Measurements from ENCODE around the gene IL26.

The IL26 gene, protein sequence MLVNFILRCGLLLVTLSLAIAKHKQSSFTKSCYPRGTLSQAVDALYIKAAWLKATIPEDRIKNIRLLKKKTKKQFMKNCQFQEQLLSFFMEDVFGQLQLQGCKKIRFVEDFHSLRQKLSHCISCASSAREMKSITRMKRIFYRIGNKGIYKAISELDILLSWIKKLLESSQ

DNA sequence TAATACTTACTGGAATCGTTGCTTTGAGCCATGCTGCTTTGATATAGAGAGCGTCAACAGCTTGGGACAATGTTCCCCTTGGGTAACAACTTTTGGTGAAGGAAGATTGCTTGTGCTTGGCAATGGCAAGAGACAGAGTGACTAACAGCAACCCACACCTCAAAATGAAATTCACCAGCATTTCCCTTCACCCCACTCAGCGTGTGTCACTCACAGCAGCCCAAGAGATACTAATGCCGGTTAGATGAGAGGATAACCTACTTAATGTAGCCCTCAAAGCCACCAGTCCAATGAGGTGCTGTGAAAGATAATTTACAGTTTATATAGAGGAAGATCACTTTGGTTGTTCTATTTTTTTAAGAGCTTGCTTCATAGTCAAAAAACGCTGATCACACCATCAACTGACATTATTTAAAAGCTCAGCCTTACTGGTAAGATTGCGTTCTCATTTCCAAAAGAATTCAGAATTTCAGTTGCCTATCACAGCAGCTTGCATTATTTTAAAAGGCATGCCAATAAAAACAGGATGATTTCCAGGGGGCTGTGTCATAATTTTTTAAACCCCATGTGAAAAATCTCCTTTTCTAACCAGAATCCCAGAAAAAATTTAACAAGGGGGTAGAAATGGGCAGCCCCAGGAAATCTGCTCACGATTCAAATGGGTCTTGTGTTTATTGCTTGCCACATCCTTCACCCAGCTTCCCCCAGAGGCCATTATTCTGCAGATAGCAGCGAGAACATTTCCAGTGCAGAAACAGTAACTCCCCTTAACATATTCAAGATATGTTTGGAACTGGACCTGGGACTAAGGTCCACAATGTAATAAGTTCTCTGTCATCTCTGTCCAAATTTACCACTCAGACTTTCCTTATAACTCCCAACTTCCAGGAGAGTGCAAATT is at the start of gene IL26:
Gene IL26 (minus strand): TSS at position 235 of the 901 bp plus-strand sequence. CDS start 54 bp downstream, at position 181.
- DNase-seq, result no peak

DNA sequence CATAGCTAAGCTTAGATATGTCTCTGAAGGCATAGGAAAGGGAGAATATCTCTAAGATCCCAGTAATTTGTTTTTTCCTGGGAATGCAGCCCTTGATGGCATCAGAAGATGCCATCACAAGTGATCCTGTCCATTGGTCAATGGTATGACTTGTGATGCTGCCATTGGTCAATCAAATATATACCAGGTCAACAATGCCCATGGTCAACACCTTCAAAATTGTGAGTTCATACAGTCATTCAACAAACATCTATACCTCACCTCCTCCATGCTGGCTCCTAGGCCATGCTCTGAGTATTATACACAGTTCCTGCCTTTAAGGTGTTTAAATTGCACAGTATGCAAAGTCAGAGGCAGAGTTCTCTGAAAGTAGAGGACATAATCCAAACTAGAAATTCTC is 47.1 kb upstream of the IL26 start:
- no peak for DNase-seq

DNA sequence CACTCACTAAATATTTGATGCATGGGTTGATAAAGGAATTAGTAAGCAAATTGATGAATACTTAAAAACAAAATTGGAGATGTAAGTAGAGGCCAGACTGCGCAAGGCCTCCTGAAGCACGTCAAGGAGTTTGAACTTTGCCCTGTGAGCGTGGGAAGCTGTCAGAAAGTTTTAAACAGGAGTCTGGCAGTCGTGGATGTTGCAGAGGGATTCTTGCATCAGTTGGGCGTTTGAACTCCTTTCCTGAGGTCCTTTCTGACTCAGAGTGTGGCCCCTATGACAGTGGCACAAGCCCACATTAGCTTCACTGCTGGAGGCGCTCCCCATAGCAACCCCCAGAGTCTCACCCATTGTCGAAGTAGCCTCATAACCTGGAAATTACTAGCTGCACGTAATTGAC is 45.7 kb upstream of the IL26 start:
- DNase-seq, result no peak

DNA sequence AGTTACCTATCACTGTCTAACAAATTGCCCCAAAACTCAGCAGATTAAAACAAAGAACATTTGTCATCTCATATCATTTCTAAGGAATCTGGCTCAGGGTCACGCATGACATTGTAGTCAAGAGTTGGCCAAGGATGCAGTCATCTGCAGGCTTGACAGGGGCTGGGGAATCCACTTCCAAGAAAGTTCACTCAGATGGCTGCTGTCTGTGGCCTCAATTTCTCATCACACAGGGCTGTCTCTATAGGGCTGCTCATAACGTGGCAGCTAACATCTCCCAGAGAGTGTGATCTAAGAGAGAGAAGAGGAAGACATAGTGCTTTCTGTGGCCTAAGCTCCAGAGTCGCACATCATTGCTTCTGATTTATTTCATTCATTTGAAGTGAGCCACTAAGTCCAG is 44.7 kb upstream of the IL26 start:
- DNase-seq, result no peak

DNA sequence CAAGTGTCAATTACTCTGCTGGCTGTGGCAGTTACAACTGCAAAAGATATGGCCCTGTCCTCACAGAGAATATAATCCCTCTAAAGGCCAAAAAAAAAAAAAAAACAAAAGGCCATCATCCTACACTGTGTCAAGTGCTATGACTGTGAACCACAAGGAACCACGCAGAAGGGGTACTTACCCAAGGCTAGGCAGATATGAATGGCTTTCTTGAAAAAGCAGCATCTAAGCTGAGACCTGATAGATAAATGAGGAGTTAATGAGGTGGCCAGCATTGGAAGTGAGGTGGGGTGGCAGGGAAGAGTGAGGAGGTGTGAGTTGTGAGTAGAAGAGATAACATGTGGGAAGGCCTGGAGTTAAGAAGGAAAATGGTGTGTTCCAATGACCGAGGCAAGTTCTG is 44.2 kb upstream of the IL26 start:
- no peak for DNase-seq

DNA sequence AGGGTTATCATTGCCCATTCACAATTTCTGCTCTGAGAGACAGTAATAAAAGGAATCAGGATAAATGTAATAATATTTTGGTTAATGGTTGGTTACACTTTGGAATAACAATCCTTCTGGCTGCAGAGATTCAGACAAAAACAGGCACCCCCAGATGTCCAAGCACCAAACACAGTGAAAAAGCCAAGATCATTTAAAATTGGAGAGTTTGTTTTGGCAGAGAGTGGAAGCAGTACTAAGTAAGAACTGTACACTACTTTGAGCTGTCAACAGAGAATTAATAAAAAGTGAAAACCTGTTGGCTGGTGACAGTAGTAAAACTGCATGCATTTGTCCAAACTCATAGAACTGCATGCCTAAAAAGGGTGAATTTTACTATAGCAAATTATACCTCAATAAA is 43.4 kb upstream of the IL26 start:
- DNase-seq, result no peak

DNA sequence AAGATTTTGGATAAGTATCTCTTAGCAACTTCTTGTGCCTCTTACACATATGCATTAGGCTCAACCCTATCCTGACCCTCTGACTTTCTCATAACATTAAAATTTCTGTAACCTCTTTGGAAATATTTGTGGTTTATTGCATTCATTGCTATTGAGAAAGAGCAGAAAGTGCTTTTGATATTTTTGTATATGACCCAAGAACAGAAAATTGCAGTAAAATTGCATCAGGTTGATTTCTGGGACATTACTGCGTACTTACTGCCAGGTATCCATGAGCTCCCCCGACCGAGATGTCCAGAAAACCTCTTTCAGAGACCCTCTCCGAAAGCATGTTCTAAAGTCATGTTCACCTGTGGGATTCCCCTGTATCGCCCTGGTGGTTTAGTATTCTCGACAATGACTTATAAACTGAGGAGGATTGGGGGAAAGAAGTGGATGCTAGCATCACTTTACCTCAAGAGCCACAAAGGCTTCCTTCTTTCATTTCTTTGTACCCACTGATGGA is 42.3 kb upstream of the IL26 start:
- no peak for DNase-seq

DNA sequence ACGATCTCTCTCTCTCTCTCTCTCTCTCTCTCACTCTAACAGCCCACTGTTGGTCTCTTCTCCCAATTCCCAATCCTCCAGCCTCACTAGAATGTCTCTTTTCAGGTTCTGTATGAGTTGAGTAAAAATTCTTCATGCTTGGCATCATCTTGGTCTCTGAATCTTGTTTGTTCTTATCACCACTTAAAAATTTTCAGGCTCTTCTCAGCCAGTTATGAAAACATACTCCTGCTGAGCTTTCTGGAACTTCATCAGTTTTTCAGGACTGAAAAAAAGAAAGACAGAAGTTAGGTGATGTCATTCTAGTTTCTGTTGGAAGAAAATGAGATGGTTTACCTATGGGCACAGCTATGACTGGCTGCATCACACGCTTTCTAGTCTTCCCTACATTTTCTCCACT is 39.2 kb upstream of the IL26 start:
- no peak for DNase-seq

DNA sequence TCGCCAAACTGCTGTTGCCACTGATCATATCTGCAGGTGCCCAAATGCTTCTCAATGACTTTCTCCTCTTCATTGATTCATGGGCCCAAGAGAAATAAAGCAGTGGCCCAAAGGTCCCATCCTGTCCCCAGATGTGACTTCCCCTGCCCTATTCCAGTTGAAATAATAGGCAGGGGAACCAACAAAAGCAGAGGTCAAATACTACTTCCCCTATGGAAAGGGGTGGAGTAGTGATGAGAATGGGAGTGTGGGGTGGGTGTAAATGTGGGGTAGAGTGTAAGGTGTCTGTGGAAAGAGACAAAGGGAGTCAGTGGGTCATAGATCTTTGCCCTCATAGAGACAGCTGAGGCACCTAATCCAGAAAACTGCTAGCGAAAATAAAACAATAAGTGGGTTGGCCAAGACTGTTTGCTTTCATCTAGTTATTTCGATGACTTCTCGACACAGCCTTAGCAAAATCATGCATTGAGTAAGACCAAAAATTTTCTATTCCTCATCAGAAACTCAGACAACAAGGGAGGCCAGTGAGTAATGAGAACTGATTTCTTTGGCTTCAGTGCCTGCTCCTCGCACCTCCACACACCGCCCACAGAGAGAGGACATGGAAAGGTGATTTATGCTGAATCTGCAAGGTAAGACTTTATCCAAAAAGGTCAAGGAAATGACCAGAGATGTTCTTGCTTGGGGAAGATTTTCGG is 38.7 kb upstream of the IL26 start:
- no peak for DNase-seq

DNA sequence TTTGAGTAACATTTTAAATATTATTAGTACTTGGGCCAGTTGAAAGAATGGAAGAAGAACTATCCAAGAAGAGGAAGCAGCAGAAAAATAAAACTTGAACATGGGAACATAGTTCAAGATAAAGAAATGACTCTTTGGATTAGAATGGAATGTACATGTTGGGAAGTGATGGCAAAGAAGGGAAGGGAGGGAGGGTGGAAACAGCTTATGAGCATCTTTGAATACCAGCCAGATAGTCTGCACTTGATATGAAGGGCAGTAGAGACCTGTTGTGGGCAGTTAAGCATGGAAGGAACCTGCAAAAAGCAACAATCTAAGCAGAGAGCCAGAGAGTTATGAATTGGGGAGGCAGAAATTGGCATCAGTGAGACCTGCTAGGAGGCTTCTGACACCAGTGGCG is 37.8 kb upstream of the IL26 start:
- no peak for DNase-seq

DNA sequence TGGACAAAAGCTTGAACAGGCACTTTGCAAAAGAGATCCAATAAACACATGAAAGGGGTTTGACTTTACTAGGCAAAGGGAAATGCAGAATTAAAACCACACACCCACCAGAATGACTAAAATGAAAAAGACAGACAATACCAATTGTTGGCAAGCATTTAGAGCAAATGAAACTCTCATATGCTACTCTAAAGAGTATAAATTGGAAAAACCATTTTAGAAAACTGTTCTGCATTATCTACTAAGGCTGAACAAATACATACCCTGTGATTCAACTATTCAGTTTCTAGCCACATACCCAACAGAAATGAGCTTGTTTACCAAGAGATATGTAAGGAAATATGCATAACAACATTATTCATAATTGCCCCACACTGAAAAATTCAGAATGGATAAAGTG is 36.3 kb upstream of the IL26 start:
- DNase-seq, result no peak

DNA sequence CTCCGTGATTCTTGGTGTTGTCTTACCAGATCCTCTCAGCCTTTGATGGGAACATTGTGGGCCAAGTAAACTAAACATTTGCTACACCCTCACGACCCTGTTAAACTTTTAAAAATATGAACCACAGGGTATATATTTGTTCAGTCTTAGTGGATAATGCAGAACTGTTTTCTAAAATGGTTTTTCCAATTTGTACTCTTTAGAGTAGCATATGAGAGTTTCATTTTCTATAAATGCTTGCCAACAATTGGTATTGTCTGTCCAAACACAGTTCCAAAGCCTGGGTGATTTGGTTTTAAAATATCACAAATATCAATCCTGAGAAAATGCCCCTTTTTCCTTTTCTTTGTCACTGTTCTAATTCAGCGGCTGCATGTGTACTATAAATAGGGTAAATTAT is 34.5 kb upstream of the IL26 start:
- DNase-seq, result no peak

DNA sequence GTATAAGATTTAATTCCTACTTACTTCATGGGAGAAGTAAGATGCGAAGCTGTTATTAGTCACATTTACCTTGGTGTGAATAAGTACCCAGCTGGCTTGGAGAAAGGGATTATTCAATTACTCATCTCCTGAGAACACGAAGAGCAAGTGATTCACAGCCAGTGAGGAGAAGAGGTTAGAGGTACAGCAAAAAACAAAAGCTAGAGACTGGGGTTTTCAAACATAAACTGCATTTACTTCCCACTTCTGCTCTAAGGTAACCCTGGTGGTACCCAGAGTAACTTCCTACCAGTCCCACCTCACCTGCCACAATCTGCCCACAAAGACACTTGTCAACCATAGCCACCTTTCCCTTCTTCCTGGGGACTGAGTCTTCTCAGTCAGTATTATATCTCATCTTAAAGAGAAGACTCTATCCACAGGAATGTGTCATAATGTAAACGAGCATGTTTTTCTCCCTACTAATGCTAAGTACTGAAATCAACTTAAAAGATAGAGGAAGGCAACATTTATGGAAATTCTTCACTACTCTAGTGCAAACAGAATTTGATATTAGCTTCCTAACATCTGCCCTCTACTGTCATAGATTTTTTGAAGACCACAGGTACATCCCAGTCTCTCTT is 33.8 kb upstream of the IL26 start:
- no peak for DNase-seq

DNA sequence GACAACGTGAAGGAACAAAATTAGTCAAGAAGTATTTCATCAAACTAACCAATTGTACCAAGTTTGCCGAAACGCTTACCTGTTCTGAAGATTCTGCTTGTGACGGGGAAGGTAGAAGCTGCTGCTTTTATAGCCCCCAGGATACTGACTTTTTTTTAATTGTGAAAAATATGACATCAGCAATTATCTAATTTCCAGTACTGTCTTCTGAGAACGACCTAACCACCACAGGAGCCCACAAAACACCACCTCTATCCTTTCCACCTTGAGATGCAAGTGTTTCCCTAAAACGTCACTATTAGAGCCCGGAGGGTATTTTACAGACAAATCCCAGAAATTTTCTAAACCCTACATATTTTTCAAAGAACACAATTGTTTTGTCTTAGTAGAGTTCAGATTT is 27.9 kb upstream of the IL26 start, which contains the start of gene IL22:
Gene IL22 (minus strand): TSS at position 101 of the 400 bp plus-strand sequence. CDS start 156 bp downstream, outside the sequence.
- no peak for DNase-seq

DNA sequence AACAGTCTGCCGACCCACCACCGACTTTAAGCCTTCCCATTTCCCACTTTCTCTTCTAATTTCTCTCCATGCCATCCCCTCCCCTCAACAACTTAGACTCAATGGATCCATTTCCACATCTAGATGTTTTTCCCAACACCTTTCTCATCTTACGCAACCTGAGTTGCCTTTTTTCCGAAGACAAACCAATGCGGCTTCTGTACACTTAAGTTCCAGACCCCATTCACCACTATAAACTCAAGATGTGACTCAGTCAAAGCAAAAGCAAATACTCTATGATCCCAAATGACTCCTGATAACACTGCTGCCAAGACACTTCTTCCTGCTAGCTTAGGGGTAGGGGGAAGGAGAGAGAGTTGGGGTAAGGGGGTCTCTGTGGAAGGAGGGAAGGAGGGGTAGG is 26.5 kb upstream of the IL26 start:
- DNase-seq, result no peak

DNA sequence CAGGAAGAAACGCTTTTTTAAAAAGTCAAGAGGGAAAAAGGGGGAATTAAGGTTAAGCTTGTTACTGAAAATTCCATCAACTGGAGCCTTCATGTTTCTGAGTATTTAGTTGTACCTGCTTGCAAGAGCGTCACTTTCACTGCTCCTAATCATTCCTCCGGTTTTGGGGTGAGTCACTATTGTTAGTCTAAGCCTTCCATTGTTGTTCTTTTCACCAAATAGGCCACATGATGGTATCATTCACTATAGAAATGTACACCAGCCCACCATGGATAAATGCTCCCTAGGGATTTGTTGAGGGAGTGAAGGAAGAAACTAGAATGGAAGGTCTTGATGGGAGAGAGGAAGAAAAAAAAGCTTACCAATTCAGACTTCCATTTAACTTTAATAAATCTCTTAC is 24.8 kb upstream of the IL26 start:
- no peak for DNase-seq

DNA sequence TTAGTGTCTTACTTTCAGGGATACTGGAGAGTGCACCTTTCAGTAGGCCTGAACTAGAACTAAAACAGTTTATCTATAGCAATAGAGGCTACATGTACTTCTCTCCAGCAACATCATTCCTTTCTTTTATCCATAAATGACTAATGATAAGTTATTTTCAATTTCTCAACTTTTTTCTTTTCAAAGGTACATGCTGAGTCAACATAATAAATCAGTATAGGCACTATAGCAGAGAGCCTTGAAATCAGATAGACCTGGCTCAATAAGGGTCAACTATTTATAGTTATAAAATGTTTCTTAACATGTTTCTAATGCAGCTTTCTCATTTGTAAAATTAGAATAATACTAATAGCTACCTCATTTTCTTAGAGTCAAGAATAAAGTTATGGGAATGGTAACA is 22.2 kb upstream of the IL26 start:
- DNase-seq, result no peak

DNA sequence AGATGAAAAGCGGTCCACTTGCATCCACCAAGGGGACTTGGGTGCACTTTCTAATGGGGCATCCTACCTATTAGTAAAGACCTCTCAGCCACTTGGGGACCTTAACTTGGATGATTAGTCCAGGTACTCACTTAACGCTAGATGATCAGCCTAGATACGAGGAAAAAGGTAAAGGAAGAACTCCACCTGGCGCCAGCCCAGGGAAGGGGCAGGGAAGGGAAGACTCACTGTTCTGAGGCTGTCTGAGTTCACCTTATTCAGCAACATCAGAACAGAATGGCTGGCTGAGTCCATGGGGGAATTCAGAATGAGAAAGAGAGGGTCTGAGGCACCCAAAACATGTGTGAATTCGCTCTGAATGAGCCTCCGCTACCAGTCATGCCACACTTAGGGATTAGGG is 20.7 kb upstream of the IL26 start:
- DNase-seq, result no peak

DNA sequence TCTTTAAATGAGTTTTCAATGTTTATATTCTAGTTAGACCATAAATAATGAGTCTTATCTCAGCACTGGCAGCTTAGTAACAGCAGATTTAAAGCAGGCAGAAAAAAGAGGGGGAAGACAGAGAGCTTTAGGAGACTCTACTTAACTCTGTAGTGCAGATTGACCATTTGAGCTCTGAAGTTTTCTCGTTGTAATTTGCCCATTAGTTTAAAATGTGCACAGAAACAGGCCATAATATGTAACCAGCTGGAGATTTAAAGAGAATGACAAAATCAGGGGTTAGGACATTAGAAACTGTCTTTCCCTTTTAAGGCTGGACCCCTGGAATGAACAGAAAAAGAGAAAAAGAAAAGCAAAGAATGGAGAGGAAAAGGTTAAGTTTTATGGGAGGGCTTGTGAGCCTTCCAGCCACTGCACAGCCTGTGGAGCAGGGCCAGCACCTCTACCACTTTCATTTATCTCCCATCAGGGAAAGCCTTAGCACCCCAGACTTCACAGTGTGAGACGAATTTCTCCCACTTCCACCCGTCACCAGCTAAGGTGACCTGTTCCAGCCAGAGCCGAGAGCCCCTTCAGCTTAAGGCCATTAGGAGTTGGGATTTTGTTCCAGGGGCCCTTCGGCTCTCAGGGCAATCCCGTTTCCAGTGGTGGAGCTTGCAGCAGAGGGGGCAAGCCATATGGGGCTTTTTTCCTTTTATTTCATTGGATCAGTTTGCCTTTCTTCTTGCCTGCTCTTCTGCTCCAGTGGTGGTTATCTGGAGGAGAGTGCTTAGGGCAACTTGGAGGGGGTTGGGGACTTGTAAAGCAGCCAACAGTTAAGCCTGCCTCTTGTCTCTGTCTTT is 19.8 kb upstream of the IL26 start:
- DNase-seq, result no peak

DNA sequence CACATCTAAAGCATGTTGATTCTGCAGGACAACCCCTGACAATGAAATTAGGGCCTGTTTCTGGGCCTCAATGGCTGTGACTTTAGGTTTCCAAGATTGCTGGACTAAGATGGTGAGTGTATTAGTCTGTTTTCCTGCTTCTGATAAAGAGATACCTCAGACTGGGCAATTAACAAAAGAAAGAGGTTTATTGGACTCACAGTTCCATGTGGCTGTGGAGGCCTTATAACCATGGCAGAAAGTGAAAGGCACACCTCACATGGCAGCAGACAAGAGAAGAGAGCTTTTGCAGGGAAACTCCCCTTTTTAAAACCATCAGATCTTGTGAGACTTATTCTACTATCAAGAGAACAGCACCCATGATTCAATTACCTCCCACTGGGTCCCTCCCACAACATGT is 17.2 kb upstream of the IL26 start:
- no peak for DNase-seq

DNA sequence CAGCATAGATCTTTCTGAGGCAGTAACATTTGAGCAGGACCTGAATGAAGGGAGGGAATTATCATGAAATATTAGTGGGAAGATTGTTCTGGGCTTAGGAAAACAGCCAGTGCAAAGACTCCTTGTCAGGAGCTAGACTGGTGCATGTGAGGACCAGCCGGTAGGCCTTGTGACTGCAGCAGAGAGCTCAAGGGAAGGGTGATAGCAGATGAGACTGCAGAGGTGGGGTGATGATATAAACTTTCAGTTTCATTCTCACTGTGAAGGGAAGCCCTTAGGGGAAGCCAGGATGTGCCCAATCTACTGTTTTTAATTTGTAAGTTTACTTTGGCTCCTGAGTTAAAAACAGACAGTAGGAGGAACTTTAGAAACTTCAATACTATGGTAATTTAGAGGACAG is 15.4 kb upstream of the IL26 start:
- no peak for DNase-seq
